HepG2 (cell line): ENCODE results near the gene HELLS. TPM values are rescaled to one million over a fixed set of nuclear protein-coding genes. Genes with fewer than 3 reads are reported as not detected.

Source experiments
- AHR ChIP-seq: IDR thresholded peaks from 2 replicates; pipeline ENCODE4 v1.6.1; 2018; ENCODE audit warnings: missing genetic modification reagents, missing compliant biosample characterization
- AKAP8 ChIP-seq: sonication (generic); formaldehyde crosslinking; IDR thresholded peaks from 2 replicates; pipeline ENCODE4 v1.5.1; 2020; ENCODE audit warnings: mild to moderate bottlenecking, missing genetic modification reagents
- ARID2 ChIP-seq: sonication (generic); formaldehyde crosslinking; IDR thresholded peaks from 2 replicates; pipeline ENCODE4 v1.8.1; 2022; ENCODE audit warnings: mild to moderate bottlenecking, missing genetic modification reagents, borderline replicate concordance
- BHLHE40 ChIP-seq: IDR thresholded peaks from 2 replicates; pipeline ENCODE4 v1.6.1; 2011; ENCODE audit warnings: low read length, improper control_type of control experiment
- BRCA1 ChIP-seq: sonication (generic); formaldehyde crosslinking; IDR thresholded peaks from 2 replicates; pipeline ENCODE4 v1.4.0; 2020; ENCODE audit warnings: missing genetic modification reagents
- BRD4 ChIP-seq: sonication (generic); formaldehyde crosslinking; IDR thresholded peaks from 2 replicates; pipeline ENCODE4 v1.4.0; 2020; ENCODE audit warnings: missing genetic modification reagents
- CENPX ChIP-seq: sonication (generic); formaldehyde crosslinking; IDR thresholded peaks from 2 replicates; pipeline ENCODE4 v1.9.0; 2021; ENCODE audit warnings: mild to moderate bottlenecking, missing genetic modification reagents, moderate library complexity
- EED ChIP-seq: sonication (generic); formaldehyde crosslinking; IDR thresholded peaks from 2 replicates; pipeline ENCODE4 v1.5.0; 2020; ENCODE audit warnings: mild to moderate bottlenecking, missing genetic modification reagents
- FIP1L1 ChIP-seq: fragments of 200-400 bp; formaldehyde crosslinking; IDR thresholded peaks from 2 replicates; pipeline ENCODE4 v1.6.1; 2018; ENCODE audit warnings: low read depth, mild to moderate bottlenecking, low read length, moderate library complexity, borderline replicate concordance; ENCODE audit not compliant: insufficient read depth
- FOXC1 ChIP-seq: sonication (generic); formaldehyde crosslinking; IDR thresholded peaks from 2 replicates; pipeline ENCODE4 v1.8.0; 2022; ENCODE audit warnings: mild to moderate bottlenecking, missing genetic modification reagents, borderline replicate concordance
- FOXK1 ChIP-seq: sonication (generic); formaldehyde crosslinking; IDR thresholded peaks from 2 replicates; pipeline ENCODE4 v1.4.0; 2020; ENCODE audit warnings: low read depth, missing genetic modification reagents, borderline replicate concordance
- HCFC1 ChIP-seq: fragments of 150-350 bp; IDR thresholded peaks from 2 replicates; pipeline ENCODE4 v1.6.1; 2014; ENCODE audit warnings: low read depth, low read length
- IKZF1 ChIP-seq: fragments of 450-650 bp; IDR thresholded peaks from 2 replicates; pipeline ENCODE4 v1.7.1; 2016
- IRF1 ChIP-seq: sonication (generic); formaldehyde crosslinking; IDR thresholded peaks from 2 replicates; pipeline ENCODE4 v1.4.0; 2020; ENCODE audit warnings: low read depth, mild to moderate bottlenecking, missing genetic modification reagents
- KLF6 ChIP-seq: IDR thresholded peaks from 2 replicates; pipeline ENCODE4 v1.8.0; 2016; ENCODE audit warnings: missing biosample characterization, missing genetic modification reagents
- MATR3 ChIP-seq: sonication (generic); formaldehyde crosslinking; IDR thresholded peaks from 2 replicates; pipeline ENCODE4 v1.4.0; 2020; ENCODE audit warnings: missing genetic modification reagents
- MEIS1 ChIP-seq: sonication (generic); formaldehyde crosslinking; IDR thresholded peaks from 2 replicates; pipeline ENCODE4 v1.9.0; 2021; ENCODE audit warnings: mild to moderate bottlenecking, missing genetic modification reagents, moderate library complexity, borderline replicate concordance
- NFE2 ChIP-seq: sonication (generic); formaldehyde crosslinking; IDR thresholded peaks from 2 replicates; pipeline ENCODE4 v1.4.0; 2020; ENCODE audit warnings: missing genetic modification reagents
- PHF5A ChIP-seq: IDR thresholded peaks from one replicate; pipeline ENCODE4 v1.6.1; 2018; ENCODE audit warnings: low read depth, missing genetic modification reagents; ENCODE audit not compliant: unreplicated experiment
- RARG ChIP-seq: sonication (generic); formaldehyde crosslinking; IDR thresholded peaks from 2 replicates; pipeline ENCODE4 v1.4.0; 2020; ENCODE audit warnings: low read depth, mild to moderate bottlenecking, missing genetic modification reagents
- RELA ChIP-seq: sonication (generic); formaldehyde crosslinking; IDR thresholded peaks from 2 replicates; pipeline ENCODE4 v1.4.0; 2020; ENCODE audit warnings: missing genetic modification reagents
- SMARCE1 ChIP-seq: fragments of 450-650 bp; IDR thresholded peaks from 2 replicates; pipeline ENCODE4 v1.6.1; 2017; ENCODE audit warnings: borderline replicate concordance
- TARDBP ChIP-seq: sonication (generic); formaldehyde crosslinking; IDR thresholded peaks from 2 replicates; pipeline ENCODE4 v1.8.0; 2022; ENCODE audit warnings: mild to moderate bottlenecking, missing genetic modification reagents
- YEATS4 ChIP-seq: sonication (generic); formaldehyde crosslinking; IDR thresholded peaks from 2 replicates; pipeline ENCODE4 v1.4.0; 2020; ENCODE audit warnings: missing genetic modification reagents, borderline replicate concordance
- ZBTB44 ChIP-seq: sonication (generic); formaldehyde crosslinking; IDR thresholded peaks from 2 replicates; pipeline ENCODE4 v1.4.0; 2020; ENCODE audit warnings: missing genetic modification reagents
- ZNF207 ChIP-seq: fragments of 450-650 bp; IDR thresholded peaks from 2 replicates; pipeline ENCODE4 v1.6.1; 2016; ENCODE audit warnings: antibody characterized with exemption, borderline replicate concordance
- ZNF225 ChIP-seq: sonication (generic); formaldehyde crosslinking; IDR thresholded peaks from 2 replicates; pipeline ENCODE4 v1.4.0; 2020; ENCODE audit warnings: mild to moderate bottlenecking, missing genetic modification reagents
- ZNF260 ChIP-seq: sonication (generic); formaldehyde crosslinking; IDR thresholded peaks from 2 replicates; pipeline ENCODE4 v1.4.0; 2020; ENCODE audit warnings: missing genetic modification reagents, low read depth, mild to moderate bottlenecking, borderline replicate concordance
- ZNF343 ChIP-seq: sonication (generic); formaldehyde crosslinking; IDR thresholded peaks from 2 replicates; pipeline ENCODE4 v1.4.0; 2020; ENCODE audit warnings: mild to moderate bottlenecking, missing genetic modification reagents
- ZNF530 ChIP-seq: sonication (generic); formaldehyde crosslinking; IDR thresholded peaks from 2 replicates; pipeline ENCODE4 v1.5.0; 2020; ENCODE audit warnings: low read depth, mild to moderate bottlenecking, missing genetic modification reagents
- ZNF543 ChIP-seq: sonication (generic); formaldehyde crosslinking; IDR thresholded peaks from 2 replicates; pipeline ENCODE4 v1.4.0; 2020; ENCODE audit warnings: mild to moderate bottlenecking, missing genetic modification reagents
- ZNF563 ChIP-seq: sonication (generic); formaldehyde crosslinking; IDR thresholded peaks from 2 replicates; pipeline ENCODE4 v1.8.0; 2022; ENCODE audit warnings: mild to moderate bottlenecking, moderate library complexity, missing genetic modification reagents
- ZNF761 ChIP-seq: sonication (generic); formaldehyde crosslinking; conservative IDR thresholded peaks from 2 replicates; pipeline ENCODE4 v1.4.0; 2020; ENCODE audit warnings: mild to moderate bottlenecking, missing genetic modification reagents
- polyA plus RNA-seq, 8 experiments: library from polyadenylated mRNA; depleted of rRNA in 3 of 8; stranded (reverse) in 7 of 8; unstranded in 1 of 8; fragments of >200 nt; fragmentation: Illumina TruSeq in 4 of 8; extraction: Trizol in 4 of 8; gene quantifications; 2 replicates each; pipeline versions ENCODE4 v1.2.1 to v1.2.3, GENCODE V29; 2011 to 2016; ENCODE audit warnings: low read depth in 4 of 8, missing spikeins in 1 of 8, mixed read lengths in 1 of 8; ENCODE audit not compliant: insufficient read depth in 1 of 8
- total RNA-seq, 5 experiments: library from RNA; depleted of rRNA; stranded (reverse); fragments of >200 nt; fragmentation: Illumina TruSeq; extraction: Trizol; gene quantifications; 2 replicates each; pipeline ENCODE4 v1.2.3, GENCODE V29; 2016; ENCODE audit warnings: low read depth in 1 of 5

The HELLS gene
- total and polyA plus RNA-seq, 2 of the 13 experiments (the other 11 are each of a cell fraction or from before 2014, with no cell fraction given), result 22.6 to 84.6 TPM

GRCh38 chr10:94545391-94546048, at the start of gene HELLS (continued):
- TF ChIP-seq EED (CRISPR knock-in tag) (no peak), KLF6 (no peak), HCFC1 (no peak), FOXC1 (CRISPR knock-in tag) (no peak), RELA (no peak), FOXK1 (CRISPR knock-in tag) (no peak), AHR (no peak), ZNF343 (0 out of 2 replicates have a peak, but pooled peaks have one; percentile 7), BRD4 (CRISPR knock-in tag) (peak; percentile 41; the same call in 1 of the 2 replicates), MEIS1 (CRISPR knock-in tag) (peak; percentile 50; the same call in 1 of the 2 replicates), AKAP8 (CRISPR knock-in tag) (no peak), BRCA1 (CRISPR knock-in tag) (0 out of 2 replicates have a peak, but pooled peaks have one; percentile 44), IKZF1 (no peak), FIP1L1 (no peak), ZNF225 (CRISPR knock-in tag) (no peak), ZBTB44 (CRISPR knock-in tag) (no peak), ZNF761 (peak; percentile 81; the same call in 1 of the 2 replicates), ZNF563 (peak; percentile 31; the same call in 1 of the 2 replicates), ZNF260 (CRISPR knock-in tag) (no peak), SMARCE1 (no peak), ZNF207 (no peak), IRF1 (no peak), ARID2 (CRISPR knock-in tag) (no peak), PHF5A (no peak), TARDBP (CRISPR knock-in tag) (no peak), YEATS4 (CRISPR knock-in tag) (0 out of 2 replicates have a peak, but pooled peaks have one; percentile 69), CENPX (CRISPR knock-in tag) (no peak), RARG (CRISPR knock-in tag) (no peak), ZNF530 (no peak), BHLHE40 (no peak), NFE2 (CRISPR knock-in tag) (no peak), MATR3 (CRISPR knock-in tag) (no peak), ZNF543 (CRISPR knock-in tag) (peak; percentile 52; the same call in 1 of the 2 replicates)
